HL-60 (cell line): ENCODE results near the gene SLC52A3.

ENCODE experiments used
- DNase-seq, 2 experiments: peaks; one replicate each; pipeline ENCODE4 v3.0.0-alpha.2; 2010 to 2020; ENCODE audit warnings: low read depth in 1 of 2, low spot score in 1 of 2
- H3K27ac ChIP-seq: fragments of 250-450 bp; sonication (Bioruptor Pico); replicated peaks from 2 replicates; pipeline ENCODE4 v1.5.1; 2020; ENCODE audit warnings: mild to moderate bottlenecking, moderate library complexity
- H3K27me3 ChIP-seq: fragments of 250-450 bp; sonication (Bioruptor Pico); 2 replicates; pipeline ENCODE4 v1.5.1; 2021; ENCODE audit warnings: mild to moderate bottlenecking, moderate library complexity; ENCODE audit not compliant: insufficient read depth, poor library complexity, severe bottlenecking
- H3K4me3 ChIP-seq: replicated peaks from 2 replicates; pipeline ENCODE4 v1.5.1; 2011; ENCODE audit warnings: mild to moderate bottlenecking, control low read depth, low read length; ENCODE audit not compliant: insufficient read depth
- GABPA ChIP-seq: IDR thresholded peaks from 2 replicates; pipeline ENCODE4 v1.6.1; 2012; ENCODE audit warnings: low read depth
- POLR2AphosphoS5 ChIP-seq: IDR thresholded peaks from 2 replicates; pipeline ENCODE4 v1.6.1; 2012; ENCODE audit warnings: low read depth
- SPI1 ChIP-seq: IDR thresholded peaks from 2 replicates; pipeline ENCODE4 v1.6.1; 2012; ENCODE audit warnings: low read depth, mild to moderate bottlenecking, borderline replicate concordance
- TF ChIP-seq, protein P1 (sequence below): IDR thresholded peaks from 2 replicates; pipeline ENCODE4 v1.6.1; 2012; ENCODE audit warnings: low read depth; ENCODE audit not compliant: insufficient replicate concordance
- TF ChIP-seq, protein P2 (sequence below): IDR thresholded peaks from one replicate; pipeline ENCODE4 v1.5.1; 2011; ENCODE audit warnings: low read length, control low read depth, inconsistent platforms; ENCODE audit not compliant: insufficient read depth

The SLC52A3 gene

DNA sequence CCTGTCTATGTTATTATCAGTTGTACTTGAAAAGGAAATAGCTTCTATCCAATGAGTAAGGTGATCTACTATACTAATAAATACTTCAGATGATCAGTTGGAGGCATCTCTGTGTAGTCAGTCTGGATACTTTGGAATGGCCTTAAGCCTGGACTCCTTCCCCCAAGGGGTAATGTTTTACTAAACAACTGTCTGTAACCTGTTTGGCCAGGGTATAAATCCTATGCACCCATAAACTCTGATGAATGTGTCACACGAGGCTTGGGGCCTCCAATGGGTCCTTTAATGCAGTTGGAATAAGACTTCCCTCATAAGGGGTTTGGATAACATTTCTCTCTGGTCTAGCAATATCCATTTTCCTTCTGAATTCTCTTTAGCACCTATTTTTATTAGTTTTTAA, 19.5 kb upstream of the SLC52A3 start:
- no peak overlapping the region for H3K4me3 ChIP-seq
- no peaks in the 10 kb centered on the region for H3K27me3 ChIP-seq
- H3K27ac ChIP-seq: no peak overlapping the region
- no peak for TF ChIP-seq POLR2AphosphoS5
- TF ChIP-seq, protein P1, sequence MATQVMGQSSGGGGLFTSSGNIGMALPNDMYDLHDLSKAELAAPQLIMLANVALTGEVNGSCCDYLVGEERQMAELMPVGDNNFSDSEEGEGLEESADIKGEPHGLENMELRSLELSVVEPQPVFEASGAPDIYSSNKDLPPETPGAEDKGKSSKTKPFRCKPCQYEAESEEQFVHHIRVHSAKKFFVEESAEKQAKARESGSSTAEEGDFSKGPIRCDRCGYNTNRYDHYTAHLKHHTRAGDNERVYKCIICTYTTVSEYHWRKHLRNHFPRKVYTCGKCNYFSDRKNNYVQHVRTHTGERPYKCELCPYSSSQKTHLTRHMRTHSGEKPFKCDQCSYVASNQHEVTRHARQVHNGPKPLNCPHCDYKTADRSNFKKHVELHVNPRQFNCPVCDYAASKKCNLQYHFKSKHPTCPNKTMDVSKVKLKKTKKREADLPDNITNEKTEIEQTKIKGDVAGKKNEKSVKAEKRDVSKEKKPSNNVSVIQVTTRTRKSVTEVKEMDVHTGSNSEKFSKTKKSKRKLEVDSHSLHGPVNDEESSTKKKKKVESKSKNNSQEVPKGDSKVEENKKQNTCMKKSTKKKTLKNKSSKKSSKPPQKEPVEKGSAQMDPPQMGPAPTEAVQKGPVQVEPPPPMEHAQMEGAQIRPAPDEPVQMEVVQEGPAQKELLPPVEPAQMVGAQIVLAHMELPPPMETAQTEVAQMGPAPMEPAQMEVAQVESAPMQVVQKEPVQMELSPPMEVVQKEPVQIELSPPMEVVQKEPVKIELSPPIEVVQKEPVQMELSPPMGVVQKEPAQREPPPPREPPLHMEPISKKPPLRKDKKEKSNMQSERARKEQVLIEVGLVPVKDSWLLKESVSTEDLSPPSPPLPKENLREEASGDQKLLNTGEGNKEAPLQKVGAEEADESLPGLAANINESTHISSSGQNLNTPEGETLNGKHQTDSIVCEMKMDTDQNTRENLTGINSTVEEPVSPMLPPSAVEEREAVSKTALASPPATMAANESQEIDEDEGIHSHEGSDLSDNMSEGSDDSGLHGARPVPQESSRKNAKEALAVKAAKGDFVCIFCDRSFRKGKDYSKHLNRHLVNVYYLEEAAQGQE: no peak
- no peak for TF ChIP-seq GABPA
- TF ChIP-seq SPI1: no peak
- no peak for DNase-seq

DNA sequence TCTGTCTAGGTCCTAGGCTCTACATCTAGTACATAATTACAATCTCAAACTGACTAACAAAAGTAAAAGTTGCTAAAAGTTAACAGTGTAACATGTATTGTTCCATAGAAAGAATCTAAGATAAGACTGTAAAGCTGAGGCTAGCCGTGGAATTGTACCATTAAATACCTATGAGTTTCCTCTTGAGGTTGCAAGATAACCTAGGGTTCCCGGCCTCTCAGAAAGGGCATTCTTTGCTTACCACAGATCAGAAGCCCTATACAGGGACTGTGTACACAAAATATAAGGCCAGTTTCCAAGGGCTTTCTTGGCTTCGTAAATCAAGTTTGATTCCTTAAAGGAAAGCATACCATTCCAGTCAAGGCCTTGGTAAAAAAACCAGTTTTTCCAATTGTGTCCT, 11.5 kb upstream of the SLC52A3 start:
- Histone ChIP-seq H3K4me3 (no peak overlapping the region), H3K27ac (no peak overlapping the region), H3K27me3 (no peaks in the 10 kb centered on the region)
- no peak for TF ChIP-seq POLR2AphosphoS5
- TF ChIP-seq GABPA: no peak
- TF ChIP-seq SPI1: no peak
- TF ChIP-seq, protein P2, sequence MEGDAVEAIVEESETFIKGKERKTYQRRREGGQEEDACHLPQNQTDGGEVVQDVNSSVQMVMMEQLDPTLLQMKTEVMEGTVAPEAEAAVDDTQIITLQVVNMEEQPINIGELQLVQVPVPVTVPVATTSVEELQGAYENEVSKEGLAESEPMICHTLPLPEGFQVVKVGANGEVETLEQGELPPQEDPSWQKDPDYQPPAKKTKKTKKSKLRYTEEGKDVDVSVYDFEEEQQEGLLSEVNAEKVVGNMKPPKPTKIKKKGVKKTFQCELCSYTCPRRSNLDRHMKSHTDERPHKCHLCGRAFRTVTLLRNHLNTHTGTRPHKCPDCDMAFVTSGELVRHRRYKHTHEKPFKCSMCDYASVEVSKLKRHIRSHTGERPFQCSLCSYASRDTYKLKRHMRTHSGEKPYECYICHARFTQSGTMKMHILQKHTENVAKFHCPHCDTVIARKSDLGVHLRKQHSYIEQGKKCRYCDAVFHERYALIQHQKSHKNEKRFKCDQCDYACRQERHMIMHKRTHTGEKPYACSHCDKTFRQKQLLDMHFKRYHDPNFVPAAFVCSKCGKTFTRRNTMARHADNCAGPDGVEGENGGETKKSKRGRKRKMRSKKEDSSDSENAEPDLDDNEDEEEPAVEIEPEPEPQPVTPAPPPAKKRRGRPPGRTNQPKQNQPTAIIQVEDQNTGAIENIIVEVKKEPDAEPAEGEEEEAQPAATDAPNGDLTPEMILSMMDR: no peak
- TF ChIP-seq, protein P1: no peak
- DNase-seq: no peak

DNA sequence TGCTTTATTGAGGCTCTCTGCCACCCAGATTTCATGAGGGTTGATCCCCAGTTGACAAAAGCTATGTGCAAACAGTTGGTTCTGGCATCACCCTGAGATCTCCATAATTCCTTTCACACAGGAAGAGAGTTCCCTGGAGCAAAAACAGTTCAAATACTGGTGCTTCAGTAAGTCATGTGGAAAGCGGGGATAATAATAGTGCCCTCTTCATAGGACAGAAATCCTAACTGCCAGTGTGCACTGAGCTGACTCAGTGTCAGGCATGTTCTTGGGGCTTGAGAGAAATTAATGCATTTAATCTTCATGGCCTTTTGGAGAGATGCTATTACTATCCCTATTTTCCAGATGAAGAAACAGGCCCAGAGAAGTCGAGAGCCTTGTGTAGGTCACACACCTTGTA, 7.9 kb upstream of the SLC52A3 start:
- H3K27me3 ChIP-seq: no peaks in the 10 kb centered on the region
- DNase-seq: no peak
- no peak overlapping the region for H3K27ac ChIP-seq
- no peak for TF ChIP-seq SPI1
- TF ChIP-seq, protein P1: no peak
- TF ChIP-seq, protein P2: no peak
- TF ChIP-seq GABPA: no peak
- no peak for TF ChIP-seq POLR2AphosphoS5
- H3K4me3 ChIP-seq: no peak overlapping the region

DNA sequence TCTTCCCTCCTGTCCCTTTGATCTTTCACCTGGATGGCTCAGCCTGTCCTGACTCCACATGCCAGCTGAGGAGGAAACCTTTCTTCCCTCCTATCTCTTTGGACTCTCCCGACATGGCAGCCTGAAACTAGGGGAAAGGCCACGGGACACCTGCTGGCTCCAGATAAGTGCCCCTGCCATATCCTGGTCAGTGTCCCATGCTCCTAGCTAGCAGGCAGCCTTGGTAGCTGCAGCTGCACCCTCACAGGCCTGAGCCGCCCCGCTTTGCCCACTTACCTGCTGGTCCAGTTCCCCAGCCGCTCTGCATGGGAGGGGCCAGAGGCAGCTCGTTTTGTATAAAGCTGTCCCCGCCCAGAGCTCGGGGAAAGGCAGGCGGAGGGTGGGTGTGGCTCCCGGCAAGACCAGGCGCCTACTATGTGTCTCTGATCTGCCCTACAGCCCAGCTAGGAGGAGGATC, 7.4 kb upstream of the SLC52A3 start:
- Histone ChIP-seq H3K27me3 (no peaks in the 10 kb centered on the region), H3K27ac (no peak overlapping the region), H3K4me3 (no peak overlapping the region)
- no peak for TF ChIP-seq SPI1
- TF ChIP-seq, protein P1: no peak
- no peak for TF ChIP-seq POLR2AphosphoS5
- TF ChIP-seq, protein P2: no peak
- TF ChIP-seq GABPA: no peak
- DNase-seq: no peak
